A549 treated with Hydrocortisone at 1 μM for 4 hours (cell line): ENCODE results near the gene KLC3. TPM values are rescaled to one million over a fixed set of nuclear protein-coding genes. Genes with fewer than 3 reads are reported as not detected.

Source experiments
- total RNA-seq: library from RNA; stranded (reverse); fragments of 200-300 nt; extraction: Qiagen RNA extraction; gene quantifications from 5 replicates; pipeline ENCODE4 v1.2.3, GENCODE V29; 2022

KLC3 gene
- 0.69 to 1.4 TPM (median 0.89 TPM) in 5 replicates for total RNA-seq

DNA sequence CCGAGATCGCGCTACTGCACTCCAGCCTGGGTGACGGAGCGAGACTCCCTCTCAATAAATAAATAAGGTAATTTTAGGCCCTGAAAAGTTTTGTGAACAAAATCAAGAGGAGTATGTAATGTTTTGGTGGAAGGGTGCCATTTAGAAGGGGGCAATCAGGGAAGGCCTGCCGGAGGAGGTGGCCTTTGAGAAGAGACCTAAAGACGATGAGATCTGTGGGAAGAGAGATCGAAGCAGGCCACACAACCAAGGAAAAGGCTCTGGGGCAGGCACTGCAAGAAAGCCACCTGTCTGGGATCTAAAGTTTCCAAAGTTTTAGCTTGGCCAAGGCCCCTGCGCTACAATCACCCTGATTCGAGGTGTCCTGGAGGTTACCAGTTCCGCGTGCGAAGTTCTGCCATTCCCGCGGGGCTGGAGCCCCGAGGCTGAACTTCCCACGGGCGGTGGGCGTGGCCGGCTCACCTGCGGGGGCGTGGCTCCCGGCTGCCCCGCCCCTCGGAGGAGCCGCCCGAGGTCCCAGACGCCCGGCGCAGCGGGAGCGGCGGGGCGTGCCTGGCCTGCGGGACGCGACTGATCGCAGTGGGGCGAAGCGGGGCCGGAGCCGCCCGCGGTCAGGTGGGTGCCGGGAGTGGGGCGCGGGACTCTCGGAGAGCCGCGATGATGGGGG lies at the start of gene KLC3:
Gene KLC3 (plus strand): TSS at position 519 of the 667 bp plus-strand sequence. CDS start 4,792 bp downstream, outside the sequence.

DNA sequence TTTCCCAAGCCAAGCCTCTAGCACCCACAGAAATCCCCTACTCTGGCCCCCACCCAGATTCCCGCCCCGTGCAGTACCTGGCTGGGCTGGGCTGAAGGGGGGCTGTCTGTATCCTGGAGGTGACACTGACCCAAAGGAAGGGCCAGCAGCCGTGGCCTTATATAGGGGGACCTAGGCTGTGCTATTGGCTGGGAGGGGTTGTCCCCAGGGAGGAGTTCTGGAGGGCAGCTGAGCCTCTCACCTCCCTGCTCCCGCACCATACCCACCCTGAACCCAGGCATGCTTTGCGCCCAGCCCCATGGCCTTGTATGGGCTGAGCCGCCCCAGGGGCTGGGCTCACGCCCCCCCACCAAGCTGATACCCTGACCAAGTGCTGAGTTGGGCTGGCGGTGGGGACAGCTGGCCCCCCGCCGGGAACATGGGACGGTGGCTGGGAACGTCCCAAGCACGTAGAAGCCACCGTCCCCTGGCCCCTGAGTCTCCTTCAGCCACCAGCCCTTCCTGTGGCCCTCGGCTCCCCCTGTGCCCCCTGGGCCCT lies 17.7 kb upstream of the KLC3 start, which contains the start of gene CKM:
Gene CKM (minus strand): TSS at position 132 of the 538 bp plus-strand sequence. CDS start 3,162 bp downstream, outside the sequence.

DNA sequence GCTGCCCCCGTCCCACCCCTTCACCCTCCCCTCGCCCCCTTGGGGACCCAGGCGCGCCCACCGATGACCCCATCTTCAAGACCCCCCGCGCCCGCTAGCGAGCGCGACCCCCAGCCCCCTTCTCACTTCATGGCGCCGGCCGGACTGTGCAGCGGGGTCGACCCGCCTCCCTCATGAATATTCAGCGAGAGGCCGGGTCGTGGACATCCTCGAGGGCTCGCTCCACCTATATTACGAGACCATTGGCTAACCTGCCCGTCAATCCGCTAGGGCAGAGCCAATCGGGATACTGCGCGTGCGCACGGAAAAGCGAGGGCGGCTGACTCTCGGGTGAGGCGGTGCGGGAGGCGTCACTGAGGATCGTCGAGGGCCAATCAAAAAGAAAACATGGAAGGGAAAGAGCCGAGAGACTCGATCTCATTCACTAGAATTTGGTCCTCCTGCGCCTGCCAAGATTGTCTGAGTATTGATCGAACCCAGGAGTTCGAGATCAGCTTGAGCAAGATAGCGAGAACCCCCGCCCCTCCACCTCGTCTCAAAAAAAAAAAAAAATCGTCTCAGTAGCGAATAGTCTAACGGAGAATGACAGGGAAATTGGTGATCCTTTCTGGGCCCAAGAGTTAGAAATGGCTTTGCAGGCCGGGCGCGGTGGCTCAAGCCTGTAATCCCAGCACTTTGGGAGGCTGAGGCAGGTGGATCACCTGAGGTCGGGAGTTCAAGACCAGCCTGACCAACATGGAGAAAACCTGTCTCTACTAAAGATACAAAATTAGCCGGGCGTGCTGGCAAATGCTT lies 30.1 kb downstream of the KLC3 start, which contains the start of gene ERCC2:
Gene ERCC2 (minus strand): TSS at position 164 of the 795 bp plus-strand sequence. CDS start 33 bp downstream, at position 131.

Other genes with a start within 250 kb of the KLC3 start
- 32.8 to 43.5 TPM (median 38.7 TPM) in 5 replicates for gene PPP1R37, start 247.6 kb upstream of the KLC3 start, total RNA-seq
- 0.56 to 0.90 TPM (median 0.77 TPM) in 5 replicates for gene NKPD1, start 179.8 kb upstream of the KLC3 start, total RNA-seq
- 37.4 to 50.6 TPM (median 40.1 TPM) in 5 replicates for gene TRAPPC6A, start 162.5 kb upstream of the KLC3 start, total RNA-seq
- gene BLOC1S3, start 162.0 kb upstream of the KLC3 start, total RNA-seq: 25.7 to 31.9 TPM (median 29.7 TPM) in 5 replicates
- gene EXOC3L2, start 95.3 kb upstream of the KLC3 start, total RNA-seq: 1.5 to 2.5 TPM (median 2.0 TPM) in 5 replicates
- gene MARK4, start 89.5 kb upstream of the KLC3 start, total RNA-seq: 6.7 to 12.7 TPM (median 8.1 TPM) in 5 replicates
- gene CKM, start 17.9 kb upstream of the KLC3 start, total RNA-seq: 0.05 TPM in 1 of 5 replicates, not detected in the others
- gene ERCC2, start 29.8 kb downstream of the KLC3 start, total RNA-seq: 11.1 to 13.3 TPM (median 12.3 TPM) in 5 replicates
- 33.6 to 48.1 TPM (median 40.0 TPM) in 5 replicates for gene PPP1R13L, start 64.3 kb downstream of the KLC3 start, total RNA-seq
- gene POLR1G, start 65.9 kb downstream of the KLC3 start, total RNA-seq: 45.2 to 51.3 TPM (median 49.5 TPM) in 5 replicates
- 140 to 173 TPM (median 163 TPM) in 5 replicates for gene ERCC1, start 83.2 kb downstream of the KLC3 start, total RNA-seq
- gene FOSB, start 127.2 kb downstream of the KLC3 start, total RNA-seq: 10.5 to 18.6 TPM (median 11.7 TPM) in 5 replicates
- gene RTN2, start 156.3 kb downstream of the KLC3 start, total RNA-seq: 10.0 to 15.5 TPM (median 12.0 TPM) in 5 replicates
- gene PPM1N, start 157.7 kb downstream of the KLC3 start, total RNA-seq: 6.8 to 9.0 TPM (median 7.4 TPM) in 5 replicates
- 201 to 246 TPM (median 235 TPM) in 5 replicates for gene VASP, start 166.7 kb downstream of the KLC3 start, total RNA-seq
- gene OPA3, start 244.1 kb downstream of the KLC3 start, total RNA-seq: 14.6 to 19.6 TPM (median 18.2 TPM) in 5 replicates